ENCODE results near the gene ZFP2.

Gene ZFP2

GRCh38 chr5:178981381-178981780, 85.7 kb downstream of the ZFP2 start:
- DNase-seq (ENCODE audit: low spot score), result no peak
